GM18870 (cell line): Measurements from ENCODE around the gene VWA1.
A peak's percentile ranks its signal among the peaks of the same experiment; 100 is the strongest.
"Not testable (repeated sequence)": the region's sequence is repeated elsewhere in the genome, so short reads cannot be mapped to it uniquely, and the experiment has no call there.

Experiments
- ATAC-seq: cut with Tn5 transposase; IDR thresholded peaks from one replicate; pipeline ENCODE4 v1.9.1; 2021; ENCODE audit warnings: moderate library complexity; ENCODE audit not compliant: unreplicated experiment

The VWA1 gene

DNA sequence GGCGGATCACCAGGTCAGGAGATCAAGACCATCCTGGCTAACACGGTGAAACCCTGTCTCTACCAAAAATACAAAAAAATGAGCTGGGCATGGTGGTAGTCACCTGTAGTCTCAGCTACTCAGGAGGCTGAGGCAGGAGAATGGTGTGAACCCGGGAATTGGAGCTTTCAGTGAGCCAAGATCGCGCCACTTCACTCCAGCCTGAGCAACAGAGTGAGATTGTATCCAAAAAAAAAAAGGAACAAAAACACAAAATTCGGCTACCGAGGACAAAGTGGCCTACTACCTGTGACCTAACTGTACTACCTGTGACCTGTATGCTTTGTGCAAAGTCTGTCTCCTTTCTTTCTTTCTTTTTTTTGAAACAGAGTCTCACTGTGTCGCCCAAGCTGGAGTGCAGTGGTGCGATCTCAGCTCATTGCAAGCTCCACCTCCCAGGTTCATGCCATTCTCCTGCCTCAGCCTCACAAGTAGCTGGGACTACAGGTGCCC is 32.5 kb upstream of the VWA1 start:
- not testable (repeated sequence) for ATAC-seq

DNA sequence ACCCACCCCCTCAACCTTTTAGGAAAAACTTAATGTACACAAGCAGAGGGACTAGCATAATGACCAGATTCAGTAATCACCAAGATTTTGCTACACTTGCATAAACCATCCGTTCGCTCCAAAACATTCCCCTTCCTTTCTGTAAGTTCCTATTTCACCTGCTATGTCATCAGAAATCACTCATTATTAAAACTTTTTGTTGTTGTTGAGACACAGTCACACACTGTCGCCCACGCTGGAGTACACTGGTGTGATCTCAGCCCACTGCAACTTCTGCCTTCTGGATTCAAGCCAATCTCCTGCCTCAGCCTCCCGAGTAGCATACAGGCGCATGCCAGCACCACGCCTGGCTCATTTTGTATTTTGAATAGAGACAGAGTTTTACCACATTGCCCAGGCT is 31.8 kb upstream of the VWA1 start:
- no peak for ATAC-seq

GRCh38 chr1:1406101-1406820 is 29.2 kb upstream of the VWA1 start:
- ATAC-seq: no peak

DNA sequence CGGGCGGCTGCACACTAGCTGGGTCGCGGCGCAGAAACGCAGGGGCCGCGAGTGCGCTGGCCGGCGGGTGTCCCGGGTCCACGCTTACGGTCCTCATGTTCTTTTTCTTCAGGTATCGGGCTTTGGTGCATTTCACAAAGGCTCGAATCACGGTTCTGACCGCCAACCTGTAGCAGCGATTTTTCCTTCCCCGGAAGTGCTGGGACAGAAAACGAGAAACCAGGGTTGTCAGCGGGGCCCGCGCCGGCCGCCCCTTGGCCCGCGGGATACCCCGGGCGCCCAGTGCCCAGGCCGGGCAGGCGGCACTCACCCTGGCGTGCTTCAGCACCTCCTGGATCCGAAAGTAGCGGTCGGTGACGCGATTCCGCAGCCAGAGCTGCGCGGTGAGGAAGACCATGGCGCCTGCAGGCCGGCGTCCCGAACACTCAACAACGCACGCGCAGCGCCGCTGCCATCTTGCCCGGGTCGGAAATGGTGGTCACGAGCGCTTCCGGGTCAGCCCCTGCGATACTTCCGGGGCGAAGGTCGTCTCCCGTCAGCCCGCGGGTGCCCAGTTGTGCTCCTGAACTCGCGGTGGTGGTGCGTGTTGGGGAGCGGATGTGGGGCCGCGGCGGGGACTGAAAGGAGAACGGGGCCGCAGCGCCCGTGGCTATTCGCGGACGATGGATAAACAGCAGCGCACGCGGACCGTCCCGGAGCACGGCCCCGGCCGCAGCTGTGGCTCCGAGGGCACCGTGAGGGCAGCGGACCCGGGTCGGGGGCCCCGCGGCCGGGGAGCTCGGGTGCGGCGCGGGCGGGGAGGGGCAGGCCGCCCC is 28.5 kb upstream of the VWA1 start, which contains the start of gene MRPL20:
Gene MRPL20, minus strand, starts transcription at position 473 of the 815 bp plus-strand sequence. Its CDS starts 76 bp downstream, at position 397.
- ATAC-seq: peak; percentile 70

- peak; percentile 28 for ATAC-seq
Measured at GRCh38 chr1:1407636-1408318, 27.7 kb upstream of the VWA1 start.

DNA sequence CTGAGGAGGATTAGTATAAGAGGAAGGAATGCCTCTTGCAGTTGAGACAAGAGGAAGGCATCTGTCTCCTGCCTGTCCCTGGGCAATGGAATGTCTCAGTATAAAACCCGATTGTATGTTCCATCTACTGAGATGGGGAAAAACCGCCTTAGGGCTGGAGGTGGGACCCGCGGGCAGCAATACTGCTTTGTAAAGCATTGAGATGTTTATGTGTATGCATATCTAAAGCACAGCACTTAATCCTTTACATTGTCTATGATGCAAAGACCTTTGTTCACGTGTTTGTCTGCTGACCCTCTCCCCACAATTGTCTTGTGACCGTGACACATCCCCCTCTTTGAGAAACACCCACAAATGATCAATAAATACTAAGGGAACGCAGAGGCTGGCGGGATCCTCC is 25.3 kb upstream of the VWA1 start:
- ATAC-seq: not testable (repeated sequence)

DNA sequence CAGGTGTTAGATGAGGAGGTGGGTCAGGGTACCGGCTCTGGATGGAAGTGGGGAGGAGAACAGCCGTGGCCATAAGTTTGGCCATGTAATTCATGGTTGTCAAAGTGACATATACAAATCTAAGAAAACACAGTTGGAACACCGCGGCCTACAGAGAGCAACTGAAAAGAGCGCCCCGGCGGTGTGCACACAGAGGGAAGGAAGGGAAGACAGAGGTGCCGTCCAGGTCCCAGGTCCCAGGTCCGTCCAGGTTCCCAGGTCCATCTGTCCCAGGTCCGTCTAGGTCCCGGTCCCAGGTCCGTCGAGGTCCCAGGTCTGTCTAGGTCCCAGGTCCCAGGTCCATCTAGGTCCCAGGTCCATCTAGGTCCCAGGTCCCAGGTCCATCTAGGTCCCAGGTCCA is 23.9 kb upstream of the VWA1 start:
- ATAC-seq: no peak

DNA sequence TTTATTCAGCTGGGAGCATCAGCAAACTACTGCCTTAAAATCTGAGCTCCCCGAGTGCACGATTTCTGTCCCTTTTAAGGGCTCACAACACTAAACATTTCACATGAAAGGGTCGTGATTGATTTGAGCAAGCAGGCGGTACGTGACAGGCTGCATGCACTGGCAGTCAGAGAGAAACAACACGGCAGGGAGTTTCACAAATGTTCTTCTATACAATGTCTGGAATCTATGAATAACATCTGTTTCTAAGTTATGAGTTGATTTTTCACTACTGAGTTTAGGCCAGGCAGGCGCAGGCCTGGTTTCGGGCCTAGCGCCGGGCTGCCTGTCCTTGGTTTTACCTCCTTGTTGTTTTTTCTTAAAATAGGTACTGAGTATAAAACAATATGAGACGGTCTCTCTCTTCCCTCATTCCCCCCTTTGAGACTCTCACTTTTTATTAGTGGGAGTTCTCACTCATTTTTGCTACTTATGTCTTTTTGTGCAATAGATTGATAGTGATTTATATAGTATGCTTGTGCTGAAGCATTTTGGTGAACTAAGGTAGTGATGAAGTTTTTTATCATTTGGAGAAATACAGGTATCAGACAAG is 23.1 kb upstream of the VWA1 start:
- ATAC-seq: not testable (repeated sequence)

DNA sequence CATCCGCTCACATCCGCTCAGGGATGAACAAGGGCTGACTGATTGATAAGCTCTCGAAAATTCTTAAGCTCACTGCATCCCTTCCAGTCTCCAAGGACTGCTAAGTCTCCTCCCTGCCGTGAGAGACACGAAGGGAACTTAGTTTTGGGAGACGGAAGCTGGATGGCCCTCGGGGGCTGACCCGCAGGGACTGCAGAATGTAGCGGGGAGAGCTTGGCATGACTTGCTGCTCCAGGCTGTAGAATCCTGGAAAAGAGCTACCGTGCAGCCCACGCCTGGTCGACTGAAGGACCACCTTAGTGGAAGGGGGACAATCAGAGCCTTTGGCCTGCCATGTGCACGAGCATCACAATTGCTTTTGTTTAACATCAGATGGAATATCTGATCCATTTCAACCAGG is 19.7 kb upstream of the VWA1 start:
- ATAC-seq: no peak

DNA sequence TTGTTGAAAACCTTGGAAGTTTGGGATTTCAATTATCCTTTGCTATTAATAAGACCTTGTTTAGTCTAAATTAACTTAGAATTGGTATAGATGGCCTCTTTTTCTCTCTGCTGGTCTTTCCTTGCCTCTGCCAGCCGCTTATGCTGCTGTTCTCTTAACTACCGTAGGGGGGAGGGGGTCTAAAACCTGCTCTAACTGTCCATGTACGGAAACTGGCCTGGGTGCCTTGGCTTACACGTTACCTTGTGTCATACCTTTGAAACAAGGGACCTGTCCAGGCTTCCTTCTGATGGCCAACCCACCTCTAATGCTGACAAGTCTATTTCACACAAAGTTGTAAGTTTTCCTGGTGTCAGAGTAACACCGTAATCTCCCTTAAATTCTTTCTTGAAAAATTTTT is 18.1 kb upstream of the VWA1 start:
- not testable (repeated sequence) for ATAC-seq

- not testable (repeated sequence) for ATAC-seq
Measured at GRCh38 chr1:1417825-1418463, 17.5 kb upstream of the VWA1 start.

- ATAC-seq: no peak
Measured at GRCh38 chr1:1418464-1419362, 16.8 kb upstream of the VWA1 start.

DNA sequence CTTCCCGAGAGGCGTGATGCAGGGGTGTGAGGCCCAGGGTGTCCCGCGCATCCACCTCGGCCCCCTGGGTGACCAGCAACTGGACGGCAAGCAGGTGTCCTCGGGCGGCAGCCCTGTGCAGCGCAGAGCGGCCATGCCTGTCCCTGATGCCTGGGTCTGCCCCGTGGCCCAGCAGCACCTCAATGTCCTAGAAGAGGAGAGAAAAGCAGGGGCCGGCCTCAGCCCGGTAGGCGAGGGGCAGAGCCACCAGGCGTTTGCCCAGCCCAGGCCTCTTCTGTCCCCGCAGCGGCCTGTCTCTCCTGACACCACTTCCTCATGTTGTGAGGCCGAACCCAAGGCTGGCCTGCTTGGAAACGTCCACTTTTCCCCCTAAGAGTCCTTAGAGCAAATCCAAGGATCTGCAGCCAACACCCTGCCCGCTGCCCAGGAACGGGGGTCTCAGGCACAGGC is 16.1 kb upstream of the VWA1 start:
- no peak for ATAC-seq

DNA sequence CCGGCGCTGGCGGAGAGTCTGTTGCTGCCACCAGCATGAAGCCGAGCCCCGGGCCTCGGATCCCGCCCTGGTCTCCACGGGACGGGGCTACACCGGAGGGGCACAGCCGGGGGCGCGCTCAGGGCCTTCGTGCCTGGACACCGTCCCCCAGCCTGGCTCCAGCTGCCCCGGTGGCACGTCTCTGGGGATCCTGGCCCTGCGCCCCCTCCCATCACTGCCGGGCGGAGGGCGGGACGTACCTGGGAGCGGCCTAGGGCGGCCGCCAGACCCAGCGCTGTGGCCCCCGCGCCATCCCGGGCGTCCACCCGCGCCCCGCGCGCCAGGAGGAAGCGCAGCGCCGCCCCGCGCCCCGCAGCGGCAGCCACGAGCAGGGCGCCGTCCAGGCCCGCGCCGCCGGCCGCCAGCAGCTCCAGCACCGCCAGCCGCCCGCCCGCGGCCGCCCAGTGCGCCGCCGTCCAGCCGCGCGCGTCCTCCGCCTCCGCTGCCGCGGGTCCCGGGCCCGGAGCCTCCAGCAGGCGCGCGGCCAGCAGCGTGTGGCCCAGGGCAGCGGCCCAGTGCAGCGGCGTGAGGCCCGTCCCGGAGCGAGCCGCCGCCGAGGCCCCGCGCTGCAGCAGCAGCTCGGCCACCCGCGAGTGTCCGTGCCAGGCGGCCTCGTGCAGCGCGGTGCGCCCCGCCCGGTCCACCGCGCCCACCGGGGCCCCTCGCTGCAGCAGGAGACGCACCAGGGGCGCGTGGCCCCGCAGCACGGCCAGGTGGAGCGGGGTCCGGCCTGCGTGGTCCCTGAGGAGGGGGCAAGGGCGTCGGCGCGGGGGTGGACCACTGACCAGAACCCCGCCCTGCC is 15.5 kb upstream of the VWA1 start:
- ATAC-seq: no peak

GRCh38 chr1:1420654-1421141 is 14.8 kb upstream of the VWA1 start:
- no peak for ATAC-seq

- ATAC-seq: no peak
Measured at GRCh38 chr1:1421147-1421906, 14.2 kb upstream of the VWA1 start, which contains the start of gene ANKRD65. Gene ANKRD65, minus strand, starts transcription at chr1:1421276. Its CDS starts 271 bp downstream, at chr1:1421005.

- ATAC-seq: no peak
Measured at GRCh38 chr1:1421907-1422464, 13.5 kb upstream of the VWA1 start.
